Stimulated activated CD4-positive, alpha-beta T cell treated with anti-CD3 and anti-CD28 coated beads, Interleukin-15, amount 100 ng/mL, for 48 hours (primary cell): ENCODE results near the gene TRPC4AP.

Experiments
- DNase-seq, 2 donors: peaks; one replicate each; pipeline ENCODE4 v3.0.0-alpha.2; 2020; ENCODE audit warnings: low read depth in 2 of 2

The TRPC4AP gene

GRCh38 chr20:35013421-35014411, 78.9 kb downstream of the TRPC4AP start:
- DNase-seq = no peak

- DNase-seq = no peak
Measured at GRCh38 chr20:35012227-35013069, 80.2 kb downstream of the TRPC4AP start.

GRCh38 chr20:35011589-35012226, 80.9 kb downstream of the TRPC4AP start:
- no peak for DNase-seq

GRCh38 chr20:35010405-35011192, 82.0 kb downstream of the TRPC4AP start:
- no peak for DNase-seq

- no peak for DNase-seq
Measured at GRCh38 chr20:35009665-35010328, 82.8 kb downstream of the TRPC4AP start.

GRCh38 chr20:35008411-35009342, 83.9 kb downstream of the TRPC4AP start:
- DNase-seq = no peak

- no peak for DNase-seq
Measured at GRCh38 chr20:35007891-35008290, 84.7 kb downstream of the TRPC4AP start.

- no peak for DNase-seq
Measured at GRCh38 chr20:35007413-35007812, 85.2 kb downstream of the TRPC4AP start.

GRCh38 chr20:35006531-35006971, 86.1 kb downstream of the TRPC4AP start:
- DNase-seq = no peak

- DNase-seq = no peak
Measured at GRCh38 chr20:35006009-35006408, 86.6 kb downstream of the TRPC4AP start.

GRCh38 chr20:35005463-35005961, 87.1 kb downstream of the TRPC4AP start:
- no peak for DNase-seq

- DNase-seq = no peak
Measured at GRCh38 chr20:35004749-35005462, 87.7 kb downstream of the TRPC4AP start.

GRCh38 chr20:35004051-35004725, 88.4 kb downstream of the TRPC4AP start:
- DNase-seq = no peak

- DNase-seq = no peak
Measured at GRCh38 chr20:35003211-35004031, 89.2 kb downstream of the TRPC4AP start.

- no peak for DNase-seq
Measured at GRCh38 chr20:35002426-35003210, 90.0 kb downstream of the TRPC4AP start.
